Measurements from ENCODE around the gene CDK5.

- no peak; the same call in none of the 2 replicates for TF ChIP-seq POLR2AphosphoS5 (IDR thresholded peaks at IDR 0.05; ENCODE audit: low read depth, low read length)
- no peak for TF ChIP-seq TAF1 (IDR thresholded peaks at IDR 0.05; ENCODE audit: borderline replicate concordance, insufficient read depth, low read length)
- TF ChIP-seq, protein P1, sequence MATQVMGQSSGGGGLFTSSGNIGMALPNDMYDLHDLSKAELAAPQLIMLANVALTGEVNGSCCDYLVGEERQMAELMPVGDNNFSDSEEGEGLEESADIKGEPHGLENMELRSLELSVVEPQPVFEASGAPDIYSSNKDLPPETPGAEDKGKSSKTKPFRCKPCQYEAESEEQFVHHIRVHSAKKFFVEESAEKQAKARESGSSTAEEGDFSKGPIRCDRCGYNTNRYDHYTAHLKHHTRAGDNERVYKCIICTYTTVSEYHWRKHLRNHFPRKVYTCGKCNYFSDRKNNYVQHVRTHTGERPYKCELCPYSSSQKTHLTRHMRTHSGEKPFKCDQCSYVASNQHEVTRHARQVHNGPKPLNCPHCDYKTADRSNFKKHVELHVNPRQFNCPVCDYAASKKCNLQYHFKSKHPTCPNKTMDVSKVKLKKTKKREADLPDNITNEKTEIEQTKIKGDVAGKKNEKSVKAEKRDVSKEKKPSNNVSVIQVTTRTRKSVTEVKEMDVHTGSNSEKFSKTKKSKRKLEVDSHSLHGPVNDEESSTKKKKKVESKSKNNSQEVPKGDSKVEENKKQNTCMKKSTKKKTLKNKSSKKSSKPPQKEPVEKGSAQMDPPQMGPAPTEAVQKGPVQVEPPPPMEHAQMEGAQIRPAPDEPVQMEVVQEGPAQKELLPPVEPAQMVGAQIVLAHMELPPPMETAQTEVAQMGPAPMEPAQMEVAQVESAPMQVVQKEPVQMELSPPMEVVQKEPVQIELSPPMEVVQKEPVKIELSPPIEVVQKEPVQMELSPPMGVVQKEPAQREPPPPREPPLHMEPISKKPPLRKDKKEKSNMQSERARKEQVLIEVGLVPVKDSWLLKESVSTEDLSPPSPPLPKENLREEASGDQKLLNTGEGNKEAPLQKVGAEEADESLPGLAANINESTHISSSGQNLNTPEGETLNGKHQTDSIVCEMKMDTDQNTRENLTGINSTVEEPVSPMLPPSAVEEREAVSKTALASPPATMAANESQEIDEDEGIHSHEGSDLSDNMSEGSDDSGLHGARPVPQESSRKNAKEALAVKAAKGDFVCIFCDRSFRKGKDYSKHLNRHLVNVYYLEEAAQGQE (IDR thresholded peaks at IDR 0.05; ENCODE audit: insufficient read depth in 1 of 2, low read depth in 2 of 2, low read length in 2 of 2), result no peak
- no peak for TF ChIP-seq SIN3A (IDR thresholded peaks at IDR 0.05; ENCODE audit: borderline replicate concordance, insufficient read depth, low read length)
- TF ChIP-seq FOXP2 (optimal IDR thresholded peaks at IDR 0.05; ENCODE audit: borderline replicate concordance, extremely low read depth, extremely low read length, insufficient read depth), result no peak
Measured at GRCh38 chr7:151078233-151079040, 20.7 kb upstream of the CDK5 start.
